Naive thymus-derived CD4-positive, alpha-beta T cell (primary cell): ENCODE measurements around the gene RUFY2. TPM values are rescaled to one million over a fixed set of nuclear protein-coding genes. Genes with fewer than 3 reads are reported as not detected.

Experiments used
- ATAC-seq: fragments of 150-1000 bp; cut with Tn5 transposase; 2 replicates; pipeline ENCODE4 v1.10.0; 2021; ENCODE audit warnings: mild to moderate bottlenecking, moderate library complexity
- CTCF ChIA-PET: fragments of 350-600 bp; sonication (Branson Sonifier 250); formaldehyde crosslinking; loops from one replicate; lab custom pipeline; 2021; ENCODE audit warnings: antibody characterized with exemption; lab: Charles Lee
- POLR2A ChIA-PET: fragments of 350-600 bp; sonication (Branson Sonifier 250); formaldehyde crosslinking; loops from one replicate; lab custom pipeline; 2021; ENCODE audit warnings: antibody characterized with exemption, inconsistent platforms; lab: Charles Lee
- DNase-seq, 9 donors: peaks; one replicate each; pipeline versions ENCODE4 v3.0.0 to v3.0.0-alpha.2; 2020 to 2022; ENCODE audit warnings: mixed read lengths in 1 of 9
- H3K27ac ChIP-seq: one replicate; pipeline ENCODE4 v1.7.0; 2013; ENCODE audit warnings: mild to moderate bottlenecking, low read depth, low read length, moderate library complexity
- H3K27me3 ChIP-seq, 2 donors: one replicate each; pipeline ENCODE4 v1.7.0; 2013; ENCODE audit warnings: low read length in 2 of 2, mild to moderate bottlenecking in 2 of 2, moderate library complexity in 2 of 2; ENCODE audit not compliant: control insufficient read depth in 2 of 2, insufficient read depth in 2 of 2
- H3K36me3 ChIP-seq, 3 experiments: 1 replicate in 2 of 3; 2 replicates in 1 of 3; pipeline ENCODE4 v1.7.0; 2013; ENCODE audit warnings: low read length in 3 of 3, mild to moderate bottlenecking in 3 of 3, moderate library complexity in 1 of 3; ENCODE audit not compliant: insufficient read depth in 3 of 3, control insufficient read depth in 2 of 3
- H3K4me1 ChIP-seq, 2 donors: one replicate each; pipeline ENCODE4 v1.7.0; 2013; ENCODE audit warnings: low read length in 2 of 2, mild to moderate bottlenecking in 2 of 2, moderate library complexity in 1 of 2; ENCODE audit not compliant: control insufficient read depth in 2 of 2, insufficient read depth in 2 of 2
- H3K4me3 ChIP-seq: 2 replicates; pipeline ENCODE4 v1.7.0; 2013; ENCODE audit warnings: mild to moderate bottlenecking, low read length
- H3K9me3 ChIP-seq, 3 experiments: 1 replicate in 2 of 3; 2 replicates in 1 of 3; pipeline ENCODE4 v1.7.0; 2013; ENCODE audit warnings: low read length in 3 of 3; ENCODE audit not compliant: control insufficient read depth in 2 of 3
- H3K27ac Mint-ChIP-seq, 9 donors: one replicate each; pipeline ENCODE4 v1.8.0; 2020 to 2022; ENCODE audit warnings: mixed read lengths in 9 of 9, mild to moderate bottlenecking in 8 of 9, moderate library complexity in 5 of 9, inconsistent platforms in 2 of 9
- H3K27me3 Mint-ChIP-seq, 5 donors: one replicate each; pipeline ENCODE4 v1.8.0; 2021 to 2022; ENCODE audit warnings: mixed read lengths in 5 of 5, mild to moderate bottlenecking in 1 of 5
- H3K36me3 Mint-ChIP-seq, 5 donors: one replicate each; pipeline ENCODE4 v1.8.0; 2020 to 2022; ENCODE audit warnings: mixed read lengths in 5 of 5, mild to moderate bottlenecking in 3 of 5, inconsistent platforms in 1 of 5
- H3K4me1 Mint-ChIP-seq, 7 donors: one replicate each; pipeline ENCODE4 v1.8.0; 2020 to 2022; ENCODE audit warnings: mixed read lengths in 7 of 7, mild to moderate bottlenecking in 3 of 7, inconsistent platforms in 1 of 7
- H3K4me3 Mint-ChIP-seq, 10 donors: one replicate each; pipeline ENCODE4 v1.8.0; 2020 to 2022; ENCODE audit warnings: mild to moderate bottlenecking in 10 of 10, mixed read lengths in 10 of 10, moderate library complexity in 6 of 10, inconsistent platforms in 2 of 10
- H3K9me3 Mint-ChIP-seq, 11 donors: one replicate each; pipeline ENCODE4 v1.8.0; 2020 to 2022; ENCODE audit warnings: mixed read lengths in 11 of 11, mild to moderate bottlenecking in 4 of 11, inconsistent platforms in 1 of 11, moderate library complexity in 1 of 11
- intact Hi-C, 2 donors: fragments of 100-400 bp; cut with micrococcal nuclease; formaldehyde crosslinking; loops; one replicate each; pipeline ENCODE4 v1.15.1; 2023
- polyA plus RNA-seq, 2 donors: library from polyadenylated mRNA; unstranded; fragments of 300-500 nt; fragmentation: Illumina TruSeq; gene quantifications; one replicate each; pipeline ENCODE4 v1.2.3, GENCODE V29; 2021
- total RNA-seq, 6 experiments: library from RNA in 5 of 6; stranded (reverse) in 5 of 6; gene quantifications; 1 replicate in 5 of 6; 2 replicates in 1 of 6; pipeline ENCODE4 v1.2.3 and lab custom pipeline; 2021 to 2026

RUFY2 gene
- total and polyA plus RNA-seq, 7 experiments from 2014 or later: 6.1 to 24.7 (median 17.2) TPM

DNA sequence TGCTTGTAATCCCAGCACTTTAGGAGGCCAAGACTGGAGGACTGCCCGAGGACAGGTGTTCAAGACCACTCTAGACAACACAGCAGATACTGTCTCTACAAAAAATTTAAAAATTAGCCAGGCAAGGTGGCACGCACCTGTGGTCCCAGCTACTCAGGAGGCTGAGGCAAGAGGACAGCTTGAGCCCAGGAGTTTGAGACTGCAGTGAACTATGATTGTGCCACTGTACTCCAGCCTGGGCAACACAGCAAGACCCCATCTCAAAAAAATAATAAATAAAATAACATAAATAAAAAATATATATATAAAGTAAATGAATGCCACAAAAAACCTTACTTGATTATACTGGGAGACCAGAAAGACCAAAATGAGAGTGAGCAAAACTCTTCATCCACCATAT lies 53.5 kb downstream of the RUFY2 start:
- no peaks in the 10 kb centered on the region for H3K9me3 ChIP-seq
- no peak for ATAC-seq
- H3K27ac Mint-ChIP-seq: no peak overlapping the region
- intact Hi-C loops: no loop called here
- H3K9me3 Mint-ChIP-seq: no peaks in the 10 kb centered on the region
- no peak for DNase-seq
- no peaks in the 10 kb centered on the region for H3K4me1 ChIP-seq
- no peak overlapping the region for H3K4me3 Mint-ChIP-seq
- CTCF ChIA-PET: no interaction called here
- POLR2A ChIA-PET: interaction anchor here (0.7 kb wide), 1 partner anchor 11 kb away, joined by 3 read pairs; no protein-coding TSS in a partner anchor
- H3K27me3 ChIP-seq: no peaks in the 10 kb centered on the region
- peaks cover 0 to 24% (median 0%) of the 10 kb centered on the region in 3 experiments for H3K36me3 ChIP-seq
- no peaks in the 10 kb centered on the region for H3K27me3 Mint-ChIP-seq
- no peak overlapping the region for H3K4me3 ChIP-seq
- H3K36me3 Mint-ChIP-seq: peaks cover 3 to 16% (median 8%) of the 10 kb centered on the region in 5 donors
- peaks cover 0 to 5% (median 2%) of the 10 kb centered on the region in 7 donors for H3K4me1 Mint-ChIP-seq
- H3K27ac ChIP-seq: no peak overlapping the region

DNA sequence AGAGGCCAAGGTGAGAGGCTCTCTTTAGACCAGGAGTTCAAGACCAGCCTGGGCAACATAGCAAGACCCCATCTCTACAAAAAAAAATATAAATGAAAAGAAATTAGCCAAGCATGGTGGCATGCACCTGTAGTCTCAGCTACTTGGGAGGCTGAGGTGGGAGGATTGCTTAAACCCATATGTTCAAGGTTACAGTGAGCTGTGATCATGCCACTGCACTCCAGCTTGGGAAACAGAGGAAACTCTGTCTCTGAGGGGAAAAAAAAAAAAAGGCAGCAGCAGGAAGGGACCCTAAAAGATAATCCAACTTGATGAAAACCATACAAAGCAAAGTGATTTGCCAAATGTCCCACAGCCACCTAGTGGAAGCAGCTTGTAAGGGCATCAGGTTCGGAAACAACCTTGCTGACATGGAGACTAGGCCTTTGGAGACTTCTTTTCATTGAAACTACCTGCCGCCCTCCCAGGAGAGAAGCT lies 58.8 kb downstream of the RUFY2 start:
- peak; percentile 81 for ATAC-seq
- H3K27ac ChIP-seq: peak overlapping the region; percentile 15
- peaks cover 0 to 13% (median 9%) of the 10 kb centered on the region in 5 donors for H3K36me3 Mint-ChIP-seq

DNA sequence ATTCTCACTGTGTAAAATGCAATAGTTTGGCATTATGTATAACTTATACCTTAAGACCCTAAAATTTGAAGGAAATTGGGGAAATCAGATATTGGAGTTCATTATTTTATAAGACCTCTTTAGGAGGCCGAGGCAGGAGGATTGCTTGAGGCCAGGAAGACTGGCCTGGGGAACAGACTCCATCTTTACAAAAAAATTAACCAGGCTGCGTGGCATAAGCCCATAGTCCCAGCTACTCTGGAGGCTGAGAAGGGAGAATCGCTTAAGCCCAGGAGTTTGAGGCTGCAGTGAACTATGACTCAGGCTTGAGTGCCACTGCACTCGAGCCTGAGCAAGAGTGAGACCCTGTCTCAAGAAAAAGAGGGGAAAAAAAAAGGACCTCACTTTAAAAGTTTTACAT lies 60.3 kb downstream of the RUFY2 start:
- no peak for DNase-seq
- Mint-ChIP-seq H3K4me1 (peaks cover 0 to 14% (median 6%) of the 10 kb centered on the region in 7 donors), H3K27ac (peak overlapping the region in 5 of 9 donors; percentile 31 to 85 (median 75)), H3K9me3 (no peaks in the 10 kb centered on the region), H3K27me3 (no peaks in the 10 kb centered on the region), H3K36me3 (peaks cover 0 to 20% (median 9%) of the 10 kb centered on the region in 5 donors), H3K4me3 (no peak overlapping the region)
- peaks cover 5 to 31% (median 21%) of the 10 kb centered on the region in 3 experiments for H3K36me3 ChIP-seq
- H3K4me1 ChIP-seq: no peaks in the 10 kb centered on the region
- ChIA-PET CTCF (interaction anchor here (0.7 to 1.2 kb wide), 2 partner anchors 134 to 192 kb away, joined by 3 to 4 read pairs; no protein-coding TSS in a partner anchor), POLR2A (interaction anchor here (0.6 to 2.6 kb wide), 3 partner anchors 15 to 49 kb away, joined by 4 to 28 read pairs (median 4); partner anchors contain the start of genes HNRNPH3 and PBLD)
- no peak for ATAC-seq
- H3K4me3 ChIP-seq: no peak overlapping the region
- H3K9me3 ChIP-seq: no peaks in the 10 kb centered on the region
- H3K27me3 ChIP-seq: no peaks in the 10 kb centered on the region
- H3K27ac ChIP-seq: no peak overlapping the region
- intact Hi-C loops: loop anchor here in 1 of 2 donors (5.0 kb wide), 1 partner anchor 114 kb away; the partner anchor contains the start of gene ATOH7

More for the DNA sequence above, 58.8 kb downstream of the RUFY2 start:
- Mint-ChIP-seq H3K4me3 (no peak overlapping the region), H3K27me3 (no peaks in the 10 kb centered on the region), H3K27ac (peak overlapping the region in 8 of 9 donors; percentile 31 to 90 (median 81)), H3K4me1 (peaks cover 0 to 13% (median 4%) of the 10 kb centered on the region in 7 donors), H3K9me3 (no peaks in the 10 kb centered on the region)
- CTCF ChIA-PET: interaction anchor here (0.5 to 2.0 kb wide), 13 partner anchors 9 to 609 kb away, joined by 3 to 15 read pairs (median 4); partner anchors contain the start of genes HNRNPH3 and RUFY2
- Histone ChIP-seq H3K36me3 (peaks cover 0 to 28% (median 17%) of the 10 kb centered on the region in 3 experiments), H3K4me1 (no peaks in the 10 kb centered on the region), H3K9me3 (no peaks in the 10 kb centered on the region), H3K27me3 (no peaks in the 10 kb centered on the region), H3K4me3 (no peak overlapping the region)
- POLR2A ChIA-PET: interaction anchor here (1.1 to 2.6 kb wide), 5 partner anchors 9 to 136 kb away, joined by 3 to 28 read pairs (median 3); partner anchors contain the start of genes HNRNPH3 and PBLD
- DNase-seq: peak in 8 of 9 donors; percentile 30 to 53 (median 44)
- intact Hi-C loops: loop anchor here (1.0 to 5.0 kb wide), 6 partner anchors 14 to 549 kb away; partner anchors contain the start of gene ATOH7 (in 1 of the 2)

DNA sequence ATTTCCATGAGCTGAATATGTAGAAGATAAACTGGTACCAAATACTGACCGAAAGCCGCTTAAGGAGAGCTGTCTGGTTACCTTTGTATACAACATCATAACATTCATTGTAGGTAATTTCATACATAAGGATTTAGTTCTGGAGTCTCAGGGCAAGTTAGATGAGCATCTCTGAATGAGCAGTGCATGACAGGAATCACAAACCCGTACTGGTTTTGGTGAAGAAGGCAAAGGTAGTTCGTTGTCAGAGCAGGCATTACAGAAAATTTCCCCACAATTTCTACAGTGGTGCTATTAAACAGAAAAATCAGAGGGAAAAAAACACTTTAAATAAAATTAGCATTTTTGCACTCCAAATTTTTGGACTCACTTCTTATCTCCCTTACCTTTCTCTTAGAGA lies 61.5 kb downstream of the RUFY2 start:
- H3K27me3 Mint-ChIP-seq: no peaks in the 10 kb centered on the region
- H3K36me3 ChIP-seq: peaks cover 17 to 40% (median 32%) of the 10 kb centered on the region in 3 experiments
- no peaks in the 10 kb centered on the region for H3K4me1 ChIP-seq
- intact Hi-C loops: loop anchor here in 1 of 2 donors (5.0 kb wide), 1 partner anchor 113 kb away; the partner anchor contains the start of gene ATOH7
- H3K36me3 Mint-ChIP-seq: peaks cover 0 to 28% (median 18%) of the 10 kb centered on the region in 5 donors
- DNase-seq: no peak
- H3K9me3 ChIP-seq: no peaks in the 10 kb centered on the region
- peak overlapping the region in 4 of 9 donors; percentile 19 to 52 (median 21) for H3K27ac Mint-ChIP-seq
- no peak overlapping the region for H3K4me3 ChIP-seq
- H3K27me3 ChIP-seq: no peaks in the 10 kb centered on the region
- no peak overlapping the region for H3K4me3 Mint-ChIP-seq
- no peak overlapping the region for H3K27ac ChIP-seq
- peaks cover 0 to 20% (median 12%) of the 10 kb centered on the region in 7 donors for H3K4me1 Mint-ChIP-seq
- ChIA-PET POLR2A (interaction anchor here (0.6 to 1.3 kb wide), 2 partner anchors 13 to 280 kb away, joined by 4 to 6 read pairs; partner anchors contain the start of genes HNRNPH3 and PBLD), CTCF (interaction anchor here (1.2 kb wide), 1 partner anchor 133 kb away, joined by 3 read pairs; no protein-coding TSS in a partner anchor)
- no peaks in the 10 kb centered on the region for H3K9me3 Mint-ChIP-seq
- no peak for ATAC-seq

DNA sequence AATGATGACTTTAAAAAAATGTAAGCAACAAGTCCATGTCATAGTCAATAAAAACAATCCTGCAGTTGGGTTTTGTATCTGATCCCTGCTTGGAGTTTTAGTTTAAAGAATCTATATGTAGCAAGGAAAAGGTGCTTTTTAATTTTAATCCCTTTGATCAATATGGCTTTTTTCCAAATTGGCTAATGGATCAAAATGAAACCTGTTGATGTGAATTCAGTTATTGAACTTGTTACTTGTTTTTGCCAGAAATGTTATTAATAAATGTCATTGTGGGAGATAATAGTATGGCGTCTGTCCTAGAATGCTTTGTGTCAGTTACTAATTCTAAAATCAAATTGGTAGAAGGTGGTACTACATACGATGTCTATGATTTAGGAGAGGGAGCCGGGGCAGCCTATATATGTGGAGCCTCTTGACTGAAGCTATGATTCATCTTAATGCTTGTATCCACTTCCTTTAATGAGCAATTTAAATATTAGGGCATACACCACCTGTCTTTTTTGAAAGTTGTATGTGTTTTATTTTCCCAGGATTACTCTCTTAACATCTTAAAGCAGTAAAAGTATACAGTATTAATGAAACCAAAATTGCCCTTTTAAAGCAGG lies 64.1 kb downstream of the RUFY2 start:
- ChIA-PET CTCF (no interaction called here), POLR2A (interaction anchor here (0.6 to 2.6 kb wide), 3 partner anchors 10 to 13 kb away, joined by 3 to 16 read pairs (median 4); partner anchors contain the start of genes HNRNPH3 and PBLD)
- DNase-seq (no peak), ATAC-seq (no peak)
- H3K36me3 Mint-ChIP-seq: peaks cover 4 to 48% (median 30%) of the 10 kb centered on the region in 5 donors
- peaks cover 0 to under 1% of the 10 kb centered on the region in 2 donors for H3K4me1 ChIP-seq
- H3K27ac ChIP-seq: no peak overlapping the region
- H3K4me3 ChIP-seq: no peak overlapping the region
- H3K9me3 ChIP-seq: no peaks in the 10 kb centered on the region
- peaks cover 0 to 4% (median 0%) of the 10 kb centered on the region in 11 donors for H3K9me3 Mint-ChIP-seq
- intact Hi-C loops: no loop called here
- H3K4me1 Mint-ChIP-seq: peaks cover 10 to 38% (median 25%) of the 10 kb centered on the region in 7 donors
- no peaks in the 10 kb centered on the region for H3K27me3 Mint-ChIP-seq
- H3K27ac Mint-ChIP-seq: peak overlapping the region in 3 of 9 donors; percentile 13 to 43 (median 22)
- H3K4me3 Mint-ChIP-seq: no peak overlapping the region
- H3K36me3 ChIP-seq: peaks cover 35 to 65% (median 46%) of the 10 kb centered on the region in 3 experiments
- no peaks in the 10 kb centered on the region for H3K27me3 ChIP-seq

DNA sequence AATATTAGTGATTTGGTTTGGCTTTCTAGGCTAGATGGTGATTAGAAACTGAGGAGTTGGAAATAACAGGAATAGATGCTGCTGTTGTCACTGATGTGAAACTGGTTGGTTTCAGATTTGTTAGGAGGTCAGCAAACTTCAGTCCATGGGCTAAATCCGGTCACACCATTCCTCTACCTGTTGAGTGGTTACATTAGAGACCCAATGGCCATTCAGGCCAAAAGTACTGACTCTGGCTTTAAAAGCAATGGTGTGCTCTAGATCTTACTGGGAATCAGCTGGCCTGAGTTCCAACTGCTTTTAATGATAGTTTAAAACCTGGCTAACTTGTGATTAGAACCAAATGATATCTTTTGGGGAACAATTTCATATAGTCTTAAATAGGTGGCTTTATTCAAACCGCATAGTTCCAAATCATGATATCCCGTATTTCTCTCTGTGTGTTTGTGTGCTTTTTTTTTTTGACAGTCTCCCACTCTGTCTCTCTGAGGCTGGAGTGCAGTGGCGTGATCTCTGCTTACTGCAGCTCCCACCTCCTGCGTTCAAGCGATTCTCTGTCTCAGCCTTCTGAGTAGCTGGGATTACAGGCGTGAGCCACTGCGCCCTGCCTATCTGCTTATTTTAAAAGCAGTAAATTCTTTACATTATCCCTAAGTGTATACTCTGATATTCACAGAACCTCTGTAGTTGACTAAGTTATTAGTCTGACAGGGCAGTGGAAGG lies 66.6 kb downstream of the RUFY2 start:
- H3K27me3 Mint-ChIP-seq: no peaks in the 10 kb centered on the region
- no peak overlapping the region for H3K4me3 Mint-ChIP-seq
- Histone ChIP-seq H3K9me3 (no peaks in the 10 kb centered on the region), H3K27ac (no peak overlapping the region), H3K4me3 (no peak overlapping the region), H3K36me3 (peaks cover 35 to 64% (median 46%) of the 10 kb centered on the region in 3 experiments), H3K4me1 (peaks cover 13 to 20% of the 10 kb centered on the region in 2 donors), H3K27me3 (no peaks in the 10 kb centered on the region)
- ChIA-PET CTCF (no interaction called here), POLR2A (interaction anchor here (1.3 to 2.6 kb wide), 2 partner anchors 8 kb away, joined by 3 to 16 read pairs; partner anchors contain the start of genes HNRNPH3 and PBLD)
- DNase-seq: no peak
- no peak for ATAC-seq
- H3K36me3 Mint-ChIP-seq: peaks cover 4 to 53% (median 39%) of the 10 kb centered on the region in 5 donors
- intact Hi-C loops: no loop called here
- H3K27ac Mint-ChIP-seq: peak overlapping the region in 5 of 9 donors; percentile 26 to 67 (median 56)
- H3K9me3 Mint-ChIP-seq: peaks cover 0 to 4% (median 0%) of the 10 kb centered on the region in 11 donors
- peaks cover 34 to 63% (median 47%) of the 10 kb centered on the region in 7 donors for H3K4me1 Mint-ChIP-seq
